ENCODE data around the gene EIF4G1.

Gene EIF4G1

DNA sequence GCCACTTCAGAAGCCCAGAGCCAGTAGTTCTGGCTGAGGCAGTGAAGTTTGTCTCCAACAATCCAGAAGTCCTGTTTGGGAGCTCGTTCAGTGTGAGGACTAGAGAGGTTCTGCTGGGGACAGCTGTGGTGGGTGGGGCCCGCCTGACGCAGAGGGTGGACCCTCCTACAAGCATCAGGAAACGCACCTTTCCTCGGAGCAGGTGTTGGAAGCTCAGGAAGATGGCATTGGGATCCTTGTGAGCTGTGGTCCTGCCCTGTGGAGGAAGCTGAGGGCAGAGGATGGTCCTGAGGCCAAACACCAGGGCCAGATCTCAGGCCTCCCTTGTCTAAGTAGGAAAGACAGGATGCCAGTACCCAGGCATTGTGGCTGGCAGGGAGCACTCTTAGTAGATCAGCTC is 58.5 kb downstream of the EIF4G1 start:
- DNase-seq (ENCODE audit: low read depth) = no peak
- no peak overlapping the region for H3K4me3 ChIP-seq (ENCODE audit: control insufficient read depth, low read depth, low read length)
- TF ChIP-seq, protein P1, sequence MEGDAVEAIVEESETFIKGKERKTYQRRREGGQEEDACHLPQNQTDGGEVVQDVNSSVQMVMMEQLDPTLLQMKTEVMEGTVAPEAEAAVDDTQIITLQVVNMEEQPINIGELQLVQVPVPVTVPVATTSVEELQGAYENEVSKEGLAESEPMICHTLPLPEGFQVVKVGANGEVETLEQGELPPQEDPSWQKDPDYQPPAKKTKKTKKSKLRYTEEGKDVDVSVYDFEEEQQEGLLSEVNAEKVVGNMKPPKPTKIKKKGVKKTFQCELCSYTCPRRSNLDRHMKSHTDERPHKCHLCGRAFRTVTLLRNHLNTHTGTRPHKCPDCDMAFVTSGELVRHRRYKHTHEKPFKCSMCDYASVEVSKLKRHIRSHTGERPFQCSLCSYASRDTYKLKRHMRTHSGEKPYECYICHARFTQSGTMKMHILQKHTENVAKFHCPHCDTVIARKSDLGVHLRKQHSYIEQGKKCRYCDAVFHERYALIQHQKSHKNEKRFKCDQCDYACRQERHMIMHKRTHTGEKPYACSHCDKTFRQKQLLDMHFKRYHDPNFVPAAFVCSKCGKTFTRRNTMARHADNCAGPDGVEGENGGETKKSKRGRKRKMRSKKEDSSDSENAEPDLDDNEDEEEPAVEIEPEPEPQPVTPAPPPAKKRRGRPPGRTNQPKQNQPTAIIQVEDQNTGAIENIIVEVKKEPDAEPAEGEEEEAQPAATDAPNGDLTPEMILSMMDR (conservative IDR thresholded peaks at IDR 0.05; ENCODE audit: control insufficient read depth, insufficient read depth, low read depth, low read length) = no peak

DNA sequence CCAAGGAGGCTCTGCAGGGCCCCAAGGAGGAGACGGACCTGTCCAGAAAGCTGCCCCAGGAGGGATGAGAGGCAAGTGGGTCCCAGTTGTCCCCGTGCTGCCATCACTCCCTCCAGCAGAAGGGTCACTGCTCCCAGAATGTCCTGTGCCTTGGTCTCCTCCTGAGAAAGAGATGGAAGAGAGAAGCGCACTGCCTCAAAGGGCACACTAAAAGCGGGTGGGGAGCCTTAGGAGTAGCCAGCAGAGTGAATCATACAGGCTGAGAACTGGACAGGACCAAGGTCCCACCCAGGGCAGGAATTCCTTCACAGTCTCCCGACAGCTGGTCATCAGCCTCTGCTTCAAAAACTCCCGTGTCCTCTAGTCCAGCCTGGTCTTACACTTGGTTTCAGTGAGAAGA is 59.0 kb downstream of the EIF4G1 start:
- no peak overlapping the region for H3K4me3 ChIP-seq (ENCODE audit: control insufficient read depth, low read depth, low read length)
- DNase-seq (ENCODE audit: low read depth) = peak; percentile 50
- TF ChIP-seq, protein P1 (conservative IDR thresholded peaks at IDR 0.05; ENCODE audit: control insufficient read depth, insufficient read depth, low read depth, low read length) = no peak

DNA sequence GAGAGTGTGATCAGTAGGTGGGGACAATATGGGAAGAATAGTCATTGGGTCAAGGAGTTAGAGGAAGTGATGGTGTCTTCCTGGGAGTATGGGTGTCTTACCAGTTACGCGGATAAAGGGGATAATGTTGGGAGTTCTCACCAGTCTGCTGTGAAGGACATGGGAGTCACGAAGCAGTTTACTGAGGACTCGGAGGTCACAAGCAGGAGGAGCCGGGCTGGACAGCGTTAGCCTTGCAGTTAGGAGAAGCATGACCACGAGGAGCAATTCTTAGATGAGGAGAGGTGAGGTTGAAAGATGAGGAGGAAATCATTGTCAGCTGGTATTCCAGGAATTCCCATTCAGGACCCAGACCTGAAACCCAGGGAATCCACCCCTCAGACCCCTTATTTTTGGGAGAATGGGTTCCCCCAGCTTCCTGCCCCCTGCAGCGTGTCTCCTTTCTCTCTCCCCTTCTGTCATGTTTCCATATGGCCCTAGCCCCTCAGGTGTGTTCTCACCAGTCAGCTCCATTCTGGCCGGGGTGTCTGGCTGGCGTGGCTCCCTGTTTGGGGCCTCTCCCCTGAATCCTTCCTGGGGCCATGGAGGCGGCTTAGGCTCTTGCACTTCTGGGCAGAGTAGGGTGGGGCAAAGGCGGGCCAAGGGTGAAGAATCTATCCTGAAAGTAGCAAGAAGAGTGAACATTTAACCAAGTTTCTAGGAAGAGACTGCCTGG is 61.5 kb downstream of the EIF4G1 start:
- no peak overlapping the region for H3K4me3 ChIP-seq (ENCODE audit: control insufficient read depth, low read depth, low read length)
- DNase-seq (ENCODE audit: low read depth) = no peak
- TF ChIP-seq, protein P1 (conservative IDR thresholded peaks at IDR 0.05; ENCODE audit: control insufficient read depth, insufficient read depth, low read depth, low read length) = no peak

DNA sequence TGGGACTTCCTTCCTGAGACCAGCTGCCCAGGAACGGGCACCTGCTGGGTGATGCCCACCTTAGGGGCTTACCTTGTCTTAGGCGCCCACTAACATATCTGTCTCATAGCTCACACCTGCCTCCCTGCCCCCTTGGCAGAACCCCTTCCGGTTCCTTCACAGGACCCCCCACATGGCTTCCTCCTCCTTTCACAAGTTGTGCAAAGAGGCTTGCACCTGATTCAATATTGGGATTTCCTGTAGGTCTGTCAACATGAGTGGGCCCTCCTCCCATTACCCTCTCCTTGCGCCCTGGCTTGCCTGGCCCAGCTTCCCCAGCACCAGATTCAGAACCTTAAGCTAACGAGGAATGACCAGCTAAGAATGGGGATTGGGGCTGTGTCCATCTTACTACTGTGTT is 63.0 kb downstream of the EIF4G1 start:
- H3K4me3 ChIP-seq (ENCODE audit: control insufficient read depth, low read depth, low read length) = no peak overlapping the region
- TF ChIP-seq, protein P1 (conservative IDR thresholded peaks at IDR 0.05; ENCODE audit: control insufficient read depth, insufficient read depth, low read depth, low read length) = no peak
- DNase-seq (ENCODE audit: low read depth) = no peak

DNA sequence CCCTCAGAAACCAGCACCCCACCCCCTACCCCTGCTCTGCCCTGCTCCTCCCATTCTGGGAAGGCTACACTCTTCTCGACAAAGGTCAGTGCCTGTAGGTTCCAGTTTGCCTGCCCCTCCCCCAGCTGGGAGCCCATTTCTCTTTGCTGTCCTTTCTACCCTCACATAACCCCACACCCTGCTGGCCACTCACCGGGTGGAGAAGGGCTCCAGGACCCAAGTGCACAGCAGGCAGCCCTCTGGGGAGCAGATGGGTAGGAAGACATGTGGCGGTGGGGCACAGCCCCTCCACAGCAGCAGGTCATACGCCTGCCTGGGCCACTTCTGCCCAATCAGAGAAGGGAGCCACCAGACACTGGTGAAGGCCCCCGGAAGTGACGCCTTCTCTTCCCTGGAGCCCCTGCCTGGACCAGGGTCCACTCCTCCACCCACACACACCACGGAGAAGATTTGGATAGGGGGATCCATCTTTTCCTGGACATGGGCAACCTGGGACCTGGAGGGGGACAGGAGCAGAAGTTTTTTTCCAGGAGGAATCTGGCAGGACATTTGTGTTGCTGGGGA is 63.6 kb downstream of the EIF4G1 start, which contains the start of gene THPO:
TSS of gene THPO (minus strand) at position 326 of the 564 bp plus-strand sequence. CDS start 1,948 bp downstream, outside the sequence.
- no peak within 1 kb of the TSS for H3K4me3 ChIP-seq (ENCODE audit: control insufficient read depth, low read depth, low read length)
- no peak for DNase-seq (ENCODE audit: low read depth)
- TF ChIP-seq, protein P1 (conservative IDR thresholded peaks at IDR 0.05; ENCODE audit: control insufficient read depth, insufficient read depth, low read depth, low read length) = no peak

DNA sequence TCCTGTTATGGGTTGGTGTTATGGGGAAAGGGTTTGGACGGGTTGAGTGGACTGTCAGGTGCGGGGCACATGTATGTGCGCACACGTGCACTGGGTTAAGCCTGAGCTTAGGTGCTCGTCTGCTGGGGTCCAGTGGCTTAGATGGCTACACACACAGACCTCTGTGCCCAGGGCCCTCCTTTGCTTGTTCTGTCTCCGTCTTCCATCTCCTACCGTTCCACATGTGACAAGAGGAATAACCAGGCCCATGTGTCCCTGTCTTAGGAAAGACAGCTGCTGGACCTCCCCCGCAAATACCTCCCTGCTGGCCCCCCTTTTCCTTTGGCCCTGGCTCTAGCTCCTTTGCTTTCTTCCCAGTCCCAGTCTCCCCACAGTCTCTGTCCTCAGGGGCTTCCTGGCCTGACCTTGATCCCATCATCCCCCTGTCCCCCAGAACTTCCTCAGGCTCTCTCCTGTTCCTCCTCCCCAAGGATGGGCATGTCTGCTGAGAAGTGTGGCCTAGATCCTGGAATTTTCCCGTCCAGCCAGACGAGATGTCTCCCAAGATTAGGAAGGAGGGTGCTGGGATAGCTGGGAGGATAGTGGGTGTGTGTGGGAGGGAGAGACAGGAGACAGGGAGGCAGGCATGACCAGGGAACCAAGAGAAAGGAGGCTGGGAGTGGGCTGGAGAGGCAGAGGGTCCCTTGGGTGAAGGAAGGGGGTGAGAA is 64.4 kb downstream of the EIF4G1 start:
- H3K4me3 ChIP-seq (ENCODE audit: control insufficient read depth, low read depth, low read length) = no peak overlapping the region
- DNase-seq (ENCODE audit: low read depth) = no peak
- TF ChIP-seq, protein P1 (conservative IDR thresholded peaks at IDR 0.05; ENCODE audit: control insufficient read depth, insufficient read depth, low read depth, low read length) = no peak
